Omental fat pad (tissue), 4 donors: ENCODE results near the gene SEMA4F. TPM values are rescaled to one million over a fixed set of nuclear protein-coding genes. Genes with fewer than 3 reads are reported as not detected.

ENCODE experiments used
- ATAC-seq: fragments of 150-250 bp; one replicate; pipeline ENCODE4 v1.9.1; 2016; ENCODE audit warnings: mild to moderate bottlenecking, moderate library complexity; ENCODE audit not compliant: low FRiP score
- DNase-seq: peaks from one replicate; pipeline ENCODE4 v3.0.0-alpha.2; 2019; ENCODE audit warnings: low spot score
- total RNA-seq, 4 donors: library from RNA; depleted of rRNA; stranded (reverse); fragments of >200 nt; gene quantifications; one replicate each; pipeline ENCODE4 v1.1.0, GENCODE V29; 2016
- TF ChIP-seq, protein P1 (sequence below), 3 donors: fragments of 450-650 bp; IDR thresholded peaks; one replicate each; pipeline ENCODE4 v1.5.1; 2016 to 2017; ENCODE audit warnings: antibody characterized with exemption in 3 of 3, mild to moderate bottlenecking in 3 of 3, moderate library complexity in 2 of 3

SEMA4F gene
- total RNA-seq, 4 donors from 2014 or later, result 3.5 to 7.3 (median 5.3) TPM

- DNase-seq, result peak; percentile 75
- TF ChIP-seq, protein P1, sequence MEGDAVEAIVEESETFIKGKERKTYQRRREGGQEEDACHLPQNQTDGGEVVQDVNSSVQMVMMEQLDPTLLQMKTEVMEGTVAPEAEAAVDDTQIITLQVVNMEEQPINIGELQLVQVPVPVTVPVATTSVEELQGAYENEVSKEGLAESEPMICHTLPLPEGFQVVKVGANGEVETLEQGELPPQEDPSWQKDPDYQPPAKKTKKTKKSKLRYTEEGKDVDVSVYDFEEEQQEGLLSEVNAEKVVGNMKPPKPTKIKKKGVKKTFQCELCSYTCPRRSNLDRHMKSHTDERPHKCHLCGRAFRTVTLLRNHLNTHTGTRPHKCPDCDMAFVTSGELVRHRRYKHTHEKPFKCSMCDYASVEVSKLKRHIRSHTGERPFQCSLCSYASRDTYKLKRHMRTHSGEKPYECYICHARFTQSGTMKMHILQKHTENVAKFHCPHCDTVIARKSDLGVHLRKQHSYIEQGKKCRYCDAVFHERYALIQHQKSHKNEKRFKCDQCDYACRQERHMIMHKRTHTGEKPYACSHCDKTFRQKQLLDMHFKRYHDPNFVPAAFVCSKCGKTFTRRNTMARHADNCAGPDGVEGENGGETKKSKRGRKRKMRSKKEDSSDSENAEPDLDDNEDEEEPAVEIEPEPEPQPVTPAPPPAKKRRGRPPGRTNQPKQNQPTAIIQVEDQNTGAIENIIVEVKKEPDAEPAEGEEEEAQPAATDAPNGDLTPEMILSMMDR (IDR thresholded peaks at IDR 0.05), result peak in 1 of 3 donors; percentile 80
- peak; percentile 97 for ATAC-seq
Measured at GRCh38 chr2:74715081-74715791, 61.2 kb downstream of the SEMA4F start.

- TF ChIP-seq, protein P1 (IDR thresholded peaks at IDR 0.05), result no peak
- DNase-seq (no peak), ATAC-seq (no peak)
Measured at GRCh38 chr2:74715880-74716279, 61.8 kb downstream of the SEMA4F start.

DNA sequence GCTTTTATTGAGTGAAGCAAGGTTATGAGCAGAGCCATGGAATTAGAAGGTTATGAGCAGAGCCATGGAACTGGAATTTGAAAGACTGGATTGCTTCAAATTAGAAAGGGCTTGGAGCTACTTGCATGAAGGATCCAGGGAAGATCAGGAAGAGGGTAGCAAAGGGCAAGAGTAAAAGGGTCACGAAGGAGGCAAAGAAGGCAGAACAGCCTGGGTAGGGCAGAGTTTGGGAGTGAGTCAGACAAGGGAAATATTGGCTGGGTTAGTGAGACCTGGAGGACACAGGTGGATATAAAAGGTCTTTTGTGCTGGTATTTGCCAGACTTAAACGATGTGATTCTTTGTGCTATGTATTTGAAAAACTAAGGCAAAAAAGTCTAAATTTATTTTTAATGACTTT, 65.0 kb downstream of the SEMA4F start:
- no peak for DNase-seq
- TF ChIP-seq, protein P1 (IDR thresholded peaks at IDR 0.05), result no peak
- no peak for ATAC-seq

DNA sequence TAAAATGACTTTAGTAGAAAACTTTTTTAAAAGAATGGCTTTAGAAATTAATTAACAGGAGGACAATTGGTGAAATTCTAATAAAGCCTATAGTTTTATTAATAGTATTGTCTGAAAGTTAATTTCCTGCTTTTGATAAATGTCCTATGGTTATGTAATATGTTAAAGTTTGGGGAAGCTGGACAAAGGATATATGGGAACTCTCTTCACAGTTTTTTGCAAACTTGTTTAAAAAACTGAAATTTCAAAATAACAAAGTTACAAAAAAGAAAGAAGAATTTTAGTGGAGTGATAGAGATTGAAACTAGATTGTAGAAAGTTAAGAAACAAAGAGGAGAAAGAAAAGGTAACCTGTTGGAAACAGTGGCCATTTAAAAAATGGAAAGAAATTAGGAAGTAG, 67.3 kb downstream of the SEMA4F start:
- no peak for ATAC-seq

DNA sequence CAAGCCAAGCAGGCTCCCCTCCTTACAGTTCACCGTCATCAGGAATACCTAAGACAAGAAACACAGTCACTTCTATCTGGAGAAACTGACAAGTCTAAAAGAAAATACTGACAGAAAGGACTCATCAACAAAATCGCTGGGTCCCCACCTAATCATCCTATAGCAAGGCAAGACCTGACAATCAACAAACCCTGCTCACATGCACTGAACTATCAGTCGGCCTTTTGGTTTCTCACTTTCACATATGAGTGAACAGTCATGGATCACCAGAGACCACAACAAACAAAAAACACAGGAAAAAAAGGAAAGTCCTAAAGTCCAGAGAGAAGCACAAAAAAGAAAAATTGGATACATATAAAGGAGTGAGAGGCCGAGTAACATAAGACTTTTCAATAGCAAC, 70.4 kb downstream of the SEMA4F start:
- no peak for ATAC-seq
- TF ChIP-seq, protein P1 (IDR thresholded peaks at IDR 0.05), result no peak
- no peak for DNase-seq

More for the DNA sequence above, 67.3 kb downstream of the SEMA4F start:
- TF ChIP-seq, protein P1 (IDR thresholded peaks at IDR 0.05), result no peak
- no peak for DNase-seq

DNA sequence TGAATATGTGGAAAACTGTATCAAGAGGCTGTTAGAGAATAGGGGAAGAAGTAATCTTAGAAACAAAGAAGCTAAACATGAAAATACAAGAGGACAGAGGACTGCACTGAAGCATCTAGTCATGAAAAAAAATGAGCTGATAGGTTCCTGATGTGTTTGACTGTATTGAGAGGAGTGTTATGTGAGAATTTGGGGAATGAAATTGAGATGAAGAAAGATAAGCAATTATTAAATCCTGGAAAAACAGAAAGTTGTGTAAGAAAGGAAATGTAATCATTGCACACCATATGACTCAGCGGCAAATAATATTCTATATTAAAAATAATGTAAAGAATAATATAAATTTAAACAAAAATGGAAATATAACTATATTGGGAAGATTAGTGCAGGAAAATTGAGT, 71.2 kb downstream of the SEMA4F start:
- no peak for ATAC-seq
- DNase-seq, result no peak
- TF ChIP-seq, protein P1 (IDR thresholded peaks at IDR 0.05), result no peak

DNA sequence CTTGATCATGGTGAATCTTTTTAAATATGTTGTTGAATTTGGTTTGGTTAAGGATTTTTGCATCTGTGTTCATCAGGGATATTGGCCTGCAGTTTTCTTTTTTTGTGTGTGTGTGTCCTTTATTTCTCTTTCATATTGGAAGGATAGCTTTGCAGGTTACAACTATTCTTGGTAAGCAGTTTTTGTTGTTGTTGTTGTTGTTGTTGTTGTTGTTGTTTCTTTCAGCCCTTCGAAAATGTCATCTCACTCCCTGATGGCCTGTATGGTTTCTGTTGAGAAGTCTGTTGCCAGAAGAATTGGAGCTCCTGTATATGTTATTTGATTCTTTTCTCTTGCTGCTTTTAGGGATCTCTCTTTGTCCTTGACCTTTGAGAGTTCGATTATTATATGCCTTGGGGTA, 74.8 kb downstream of the SEMA4F start:
- TF ChIP-seq, protein P1 (IDR thresholded peaks at IDR 0.05), result no peak

More for the DNA sequence above, 74.8 kb downstream of the SEMA4F start:
- ATAC-seq (no peak), DNase-seq (no peak)
